Measurements from ENCODE around the gene BRICD5.

DNA sequence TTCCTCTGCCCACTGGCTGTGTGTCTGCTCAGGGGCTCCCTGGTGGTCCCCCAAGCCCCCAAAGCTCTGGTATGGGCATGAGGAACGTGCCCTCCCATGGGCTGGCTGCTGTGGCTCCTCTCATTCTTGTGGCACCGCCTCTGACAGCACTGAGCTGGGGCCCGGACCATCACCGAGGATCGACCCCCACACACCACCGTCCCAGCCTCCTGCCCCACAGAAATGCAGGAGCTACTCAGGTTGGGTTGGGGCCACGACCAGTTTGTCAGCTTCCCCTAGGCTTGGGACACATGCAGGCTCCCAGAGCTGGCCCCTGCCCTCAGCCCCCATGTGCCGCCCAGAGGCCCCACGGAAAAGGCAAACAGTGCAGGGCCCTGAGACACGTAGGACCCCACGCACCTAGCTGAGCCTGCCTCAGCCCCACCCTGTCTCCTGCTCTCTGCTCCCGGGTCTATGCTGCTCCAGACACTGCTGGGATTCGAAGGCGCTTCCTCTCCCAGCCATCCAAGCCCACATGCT lies 11.0 kb downstream of the BRICD5 start:
- no peak for TF ChIP-seq CTCF (IDR thresholded peaks at IDR 0.05)
- TF ChIP-seq POLR2A (IDR thresholded peaks at IDR 0.05) = no peak

Measured in thyroid gland (tissue), 4 donors.